HCT116 (cell line): ENCODE data around the gene IL36RN. TPM values are rescaled to one million over a fixed set of nuclear protein-coding genes. Genes with fewer than 3 reads are reported as not detected.

Experiments
- ATAC-seq: fragments of 200-7000 bp; cut with Tn5 transposase; 2 replicates; pipeline ENCODE4 v1.9.1; 2020; ENCODE audit warnings: mild to moderate bottlenecking, moderate library complexity
- BruUV-seq: library from RNA; stranded (reverse); fragments of 400-500 nt; replicated peaks from 2 replicates; lab custom pipeline; 2021; lab: Mats Ljungman, UMichigan
- CTCF ChIA-PET: fragments of 300-600 bp; sonication (Branson Sonifier 250); formaldehyde crosslinking; loops from one replicate; lab custom pipeline; 2021; ENCODE audit warnings: antibody characterized with exemption; lab: Charles Lee
- POLR2A ChIA-PET: fragments of 300-600, 350-600 bp; sonication (Branson Sonifier 250); formaldehyde crosslinking; loops from one replicate; lab custom pipeline; 2021; ENCODE audit warnings: antibody characterized with exemption; lab: Charles Lee
- RAD21 ChIA-PET, 2 experiments: fragments of 300-600 bp; sonication (Branson Sonifier 250); formaldehyde crosslinking; loops; one replicate each; lab custom pipeline; 2023; ENCODE audit warnings: low total read pairs in 2 of 2; ENCODE audit not compliant: uncharacterized antibody in 2 of 2, unreplicated experiment in 2 of 2, low non-redundant PET in 1 of 2; lab: Charles Lee
- DNase-seq: peaks from one replicate; pipeline ENCODE4 v3.0.0-alpha.2; 2010; ENCODE audit warnings: low read depth, low spot score
- H2AFZ ChIP-seq: fragments of 200-600 bp; shearing (Covaris generic), sonication (generic); 2 replicates; pipeline ENCODE4 v1.6.1; 2017; ENCODE audit warnings: low read depth, mixed run types, mixed read lengths, antibody characterized with exemption, low read length; ENCODE audit not compliant: poor library complexity, severe bottlenecking
- H3K27ac ChIP-seq: 2 replicates; pipeline ENCODE4 v1.5.1; 2012; ENCODE audit warnings: low read depth, low read length
- H3K27me3 ChIP-seq: fragments of 200-600 bp; sonication (generic); 2 replicates; pipeline ENCODE4 v1.6.1; 2016; ENCODE audit warnings: mixed run types, low read length, mixed read lengths; ENCODE audit not compliant: insufficient read depth
- H3K36me3 ChIP-seq, 2 experiments: fragments of 200-500 bp in 1 of 2; fragments of 200-600 bp in 1 of 2; sonication (Bioruptor generic) in 1 of 2; sonication (generic) in 1 of 2; 2 replicates each; pipeline versions ENCODE4 v1.5.1 to v1.6.1; 2014 to 2016; ENCODE audit warnings: low read length in 2 of 2, inconsistent platforms in 1 of 2, mixed read lengths in 1 of 2, mixed run types in 1 of 2; ENCODE audit not compliant: insufficient read depth in 2 of 2, control insufficient read depth in 1 of 2
- H3K4me1 ChIP-seq, 2 experiments: fragments of 200-600 bp in 1 of 2; sonication (generic) in 1 of 2; 2 replicates each; pipeline versions ENCODE4 v1.5.1 to v1.6.1; 2012 to 2017; ENCODE audit warnings: low read length in 2 of 2, inconsistent platforms in 1 of 2, mild to moderate bottlenecking in 1 of 2, mixed read lengths in 1 of 2, mixed run types in 1 of 2, moderate library complexity in 1 of 2; ENCODE audit not compliant: insufficient read depth in 2 of 2, control insufficient read depth in 1 of 2
- H3K4me2 ChIP-seq: fragments of 200-600 bp; sonication (generic); 2 replicates; pipeline ENCODE4 v1.6.1; 2017; ENCODE audit warnings: mixed run types, low read length, mixed read lengths
- H3K4me3 ChIP-seq, 2 experiments: fragments of 200-600 bp in 1 of 2; sonication (generic) in 1 of 2; replicated peaks in 1 of 2; 2 replicates each; pipeline ENCODE4 v1.5.1; 2011 to 2016; ENCODE audit warnings: low read length in 2 of 2, control low read depth in 1 of 2, low read depth in 1 of 2, mild to moderate bottlenecking in 1 of 2, mixed read lengths in 1 of 2, mixed run types in 1 of 2
- H3K79me2 ChIP-seq: fragments of 200-600 bp; sonication (generic); 2 replicates; pipeline ENCODE4 v1.6.1; 2017; ENCODE audit warnings: mild to moderate bottlenecking, mixed run types, low read length, moderate library complexity, mixed read lengths; ENCODE audit not compliant: insufficient read depth
- H3K9ac ChIP-seq: fragments of 200-600 bp; sonication (generic); 2 replicates; pipeline ENCODE4 v1.6.1; 2016; ENCODE audit warnings: low read length, mixed read lengths
- H3K9me2 ChIP-seq: fragments of 200-600 bp; sonication (generic), shearing (Covaris generic); 2 replicates; pipeline ENCODE4 v1.6.1; 2017; ENCODE audit warnings: mixed run types, mild to moderate bottlenecking, moderate library complexity; ENCODE audit not compliant: insufficient read depth
- H3K9me3 ChIP-seq, 2 experiments: fragments of 200-500 bp in 1 of 2; fragments of 200-600 bp in 1 of 2; sonication (Bioruptor generic) in 1 of 2; sonication (generic) in 1 of 2; 2 replicates each; pipeline ENCODE4 v1.6.1; 2014 to 2017; ENCODE audit warnings: low read length in 2 of 2, mixed read lengths in 2 of 2, inconsistent platforms in 1 of 2, low read depth in 1 of 2, mild to moderate bottlenecking in 1 of 2, mixed run types in 1 of 2, moderate library complexity in 1 of 2; ENCODE audit not compliant: control insufficient read depth in 1 of 2, insufficient read depth in 1 of 2
- H4K20me1 ChIP-seq: fragments of 200-600 bp; sonication (generic), shearing (Covaris generic); 2 replicates; pipeline ENCODE4 v1.6.1; 2017; ENCODE audit warnings: mixed run types, mild to moderate bottlenecking, moderate library complexity; ENCODE audit not compliant: insufficient read depth
- ATF3 ChIP-seq: IDR thresholded peaks from 2 replicates; pipeline ENCODE4 v1.6.1; 2012
- CBX3 ChIP-seq: IDR thresholded peaks from 2 replicates; pipeline ENCODE4 v1.6.1; 2012; ENCODE audit warnings: low read depth
- CEBPB ChIP-seq: IDR thresholded peaks from 2 replicates; pipeline ENCODE4 v1.6.1; 2012; ENCODE audit warnings: low read depth
- EGR1 ChIP-seq: IDR thresholded peaks from 2 replicates; pipeline ENCODE4 v1.6.1; 2012; ENCODE audit warnings: low read depth
- EZH2 ChIP-seq: fragments of 200-600 bp; sonication (generic); IDR thresholded peaks from 2 replicates; pipeline ENCODE4 v1.6.1; 2017; ENCODE audit warnings: antibody characterized with exemption, mixed run types
- FOSL1 ChIP-seq: IDR thresholded peaks from 2 replicates; pipeline ENCODE4 v1.6.1; 2012; ENCODE audit warnings: low read depth
- JUND ChIP-seq: IDR thresholded peaks from 2 replicates; pipeline ENCODE4 v1.6.1; 2012
- MAX ChIP-seq: IDR thresholded peaks from 2 replicates; pipeline ENCODE4 v1.6.1; 2012
- SP1 ChIP-seq: IDR thresholded peaks from 2 replicates; pipeline ENCODE4 v1.6.1; 2012; ENCODE audit warnings: low read depth
- SRF ChIP-seq: IDR thresholded peaks from 2 replicates; pipeline ENCODE4 v1.6.1; 2012; ENCODE audit warnings: low read depth
- TCF7L2 ChIP-seq: IDR thresholded peaks from 2 replicates; pipeline ENCODE4 v1.7.0; 2011; ENCODE audit warnings: borderline replicate concordance, inconsistent platforms; ENCODE audit not compliant: insufficient read depth, insufficient read length; ENCODE audit errors: extremely low read depth
- ZNF274 ChIP-seq: fragments of 200-500 bp; sonication (Bioruptor generic); IDR thresholded peaks from 2 replicates; pipeline ENCODE4 v1.6.1; 2014; ENCODE audit warnings: mild to moderate bottlenecking, low read depth, low read length, inconsistent platforms
- intact Hi-C: fragments of 100-400 bp; cut with micrococcal nuclease; formaldehyde crosslinking; loops from 2 replicates; pipeline ENCODE4 v1.10.0; 2022
- total RNA-seq: library from RNA; stranded (reverse); gene quantifications from one replicate; pipeline ENCODE4 v1.2.1, GENCODE V29; 2021; ENCODE audit not compliant: unreplicated experiment

IL36RN gene
- total RNA-seq, 1 experiment from 2014 or later: not detected

GRCh38 chr2:113077921-113078320, 18.9 kb downstream of the IL36RN start:
- H3K79me2 ChIP-seq: no peaks in the 10 kb centered on the region
- H3K27ac ChIP-seq: no peak overlapping the region
- no peak overlapping the region for H2AFZ ChIP-seq
- no peak overlapping the region for H3K9ac ChIP-seq
- no peaks in the 10 kb centered on the region for H3K36me3 ChIP-seq
- H3K4me2 ChIP-seq: peak overlapping the region; percentile 48
- CTCF ChIA-PET: interaction anchor here (0.8 to 2.4 kb wide), 7 partner anchors 10 to 126 kb away, joined by 3 to 16 read pairs (median 5); partner anchors contain the start of gene IL1F10
- H3K9me3 ChIP-seq: no peaks in the 10 kb centered on the region
- intact Hi-C loops: no loop called here
- RAD21 ChIA-PET: no interaction called here
- H3K4me1 ChIP-seq: peaks cover 12 to 26% of the 10 kb centered on the region in 2 experiments
- no peak overlapping the region for H3K4me3 ChIP-seq
- no TSS peak for BruUV-seq
- no peaks in the 10 kb centered on the region for H3K27me3 ChIP-seq
- POLR2A ChIA-PET: interaction anchor here (0.5 to 3.3 kb wide), 2 partner anchors 85 to 121 kb away, joined by 3 to 9 read pairs; no protein-coding TSS in a partner anchor
- no peaks in the 10 kb centered on the region for H3K9me2 ChIP-seq
- DNase-seq: no peak
- peak; percentile 39; the same call in 1 of the 2 replicates for ATAC-seq
- no peaks in the 10 kb centered on the region for H4K20me1 ChIP-seq
- TF ChIP-seq CEBPB: no peak
- TF ChIP-seq FOSL1: no peak
- TF ChIP-seq EGR1: no peak
- TF ChIP-seq SRF: no peak
- TF ChIP-seq MAX: no peak
- no peak for TF ChIP-seq CBX3
- no peak for TF ChIP-seq ZNF274
- TF ChIP-seq JUND: no peak
- TF ChIP-seq TCF7L2: no peak
- no peak for TF ChIP-seq SP1
- TF ChIP-seq EZH2: no peak
- TF ChIP-seq ATF3: no peak
